Heart right ventricle (tissue), 16 donors: ENCODE results near the gene PSMA4. TPM values are rescaled to one million over a fixed set of nuclear protein-coding genes. Genes with fewer than 3 reads are reported as not detected.

Experiments
- ATAC-seq, 8 donors: fragments of 200-7000 bp; cut with Tn5 transposase; one replicate each; pipeline ENCODE4 v1.9.1; 2020; ENCODE audit warnings: mild to moderate bottlenecking in 8 of 8, moderate library complexity in 8 of 8, moderate number of reproducible peaks in 1 of 8
- DNase-seq, 2 donors: peaks; one replicate each; pipeline ENCODE4 v3.0.0-alpha.2; 2020
- H3K27ac ChIP-seq, 10 donors: fragments of 200-600 bp; sonication (generic) in 2 of 10; one replicate each; pipeline versions ENCODE4 v1.5.0 to v1.8.0; 2020 to 2022; ENCODE audit warnings: mild to moderate bottlenecking in 3 of 10
- H3K27me3 ChIP-seq, 7 donors: fragments of 200-600 bp; one replicate each; pipeline ENCODE4 v1.8.0; 2021 to 2022; ENCODE audit warnings: mild to moderate bottlenecking in 2 of 7
- H3K36me3 ChIP-seq, 9 donors: fragments of 200-600 bp; sonication (generic) in 1 of 9; one replicate each; pipeline versions ENCODE4 v1.5.0 to v1.8.0; 2020 to 2022; ENCODE audit warnings: mild to moderate bottlenecking in 2 of 9
- H3K4me1 ChIP-seq, 9 donors: fragments of 200-600 bp; sonication (generic) in 1 of 9; one replicate each; pipeline versions ENCODE4 v1.5.0 to v1.8.0; 2020 to 2022; ENCODE audit warnings: mild to moderate bottlenecking in 4 of 9
- H3K4me3 ChIP-seq, 10 donors: fragments of 200-600 bp; sonication (generic) in 2 of 10; one replicate each; pipeline versions ENCODE4 v1.5.0 to v1.8.0; 2020 to 2022; ENCODE audit warnings: mild to moderate bottlenecking in 7 of 10, moderate library complexity in 2 of 10
- H3K9me3 ChIP-seq, 11 donors: fragments of 200-600 bp in 10 of 11; sonication (generic) in 2 of 11; one replicate each; pipeline versions ENCODE4 v1.5.0 to v1.8.0; 2013 to 2022; ENCODE audit warnings: mild to moderate bottlenecking in 2 of 11, control low read depth in 1 of 11, moderate library complexity in 1 of 11
- WGBS, 2 donors: extraction: QIAGEN DNeasy Blood & Tissue Kit; methylation state at CpG; one replicate each; pipeline ENCODE4 v1.1.7; 2013; ENCODE audit warnings: inconsistent platforms in 1 of 2; 5-methylcytosine and 5-hydroxymethylcytosine counted together
- intact Hi-C, 10 donors: fragments of 100-400 bp; cut with DNase I; formaldehyde crosslinking; loops; one replicate each; pipeline versions ENCODE4 v1.11.1 to v1.14.2; 2022
- long read RNA-seq, 3 donors: library from polyadenylated mRNA; unstranded; transcript quantifications; one replicate each; pipeline ENCODE4 v2.0.0, GENCODE V29; 2020 to 2021
- polyA plus RNA-seq, 2 donors: library from polyadenylated mRNA; stranded (reverse); fragments of 200-250 nt; gene quantifications; one replicate each; pipeline ENCODE4 v1.2.3, GENCODE V29; 2013
- total RNA-seq, 10 donors: library from RNA; stranded (reverse); fragmentation: NEBNext Ultra II Directional in 3 of 10; extraction: Animal tissue kit (Norgen Biotek cat#: 25700) in 3 of 10; gene quantifications; one replicate each; pipeline versions ENCODE4 v1.2.1 to v1.2.4, GENCODE V29; 2021 to 2023
- TF ChIP-seq, protein P1 (sequence below), 9 donors: fragments of 200-600 bp; sonication (generic) in 2 of 9; IDR thresholded peaks; one replicate each; pipeline versions ENCODE4 v1.5.0 to v1.8.0; 2021 to 2022; ENCODE audit warnings: antibody characterized with exemption in 9 of 9, mild to moderate bottlenecking in 5 of 9, moderate library complexity in 1 of 9
- donor health status: Arrhythmogenic right ventricular cardiomyopathy.
- donor health status: ischemic (EF 13 %, LVEDD 7.1; RV severe dilation, severe dysfunction).
- donor health status: healthy with polysubstance abuse.
- donor health status: DM: no; HTN: yes; CAD: no.
- donor health status: DM: no; HTN: no; CAD: no.
- donor health status: ischemic (EF 25% LVEDD 6.9; RV normal size, moderate dysfunction).
- donor health status: ischemic (EF 25% LVEDD 5.7; RV mildly dilated, moderate dysfunction).
- donor health status: healthy.
- donor health status: DM: yes; HTN: yes; CAD: no.
- donor health status: Ischemic cardiomyopathy.
- donor health status: ischemic (EF 35%, LVEDD 5.7; RV mildly dilated, moderate dysfunction).
- donor health status: nonischemic (EF 11% LVEDD 7.7; RV severe dilation, severe dysfunction).
- donor health status: DM: yes; HTN: yes; CAD: no.
- donor health status: PGD.
- donor health status: ischemic (EF 29% LVEDD 5.4; RV normal size, mild dysfunction).
- donor health status: nonischemic (EF 23%, LVEDD 6.1; RV moderate dilation, normal function).

The PSMA4 gene
- total RNA-seq (100 to 1,000 TPM in 9 of 10 donors, 10 to 100 TPM in 1; 89.4 to 133 (median 113) TPM), polyA plus RNA-seq (100 to 1,000 TPM; 155 to 185 TPM)
- long read RNA-seq, donor 1, full-length matches to known transcripts = 36 of 57 reads
- long read RNA-seq, donor 1, partial matches to known transcripts = 15 of 57 reads
- long read RNA-seq, donor 1, other reads (novel, unspliced or antisense) = 6 of 57 reads
- long read RNA-seq, donor 2, full-length matches to known transcripts = 40 of 75 reads
- long read RNA-seq, donor 2, partial matches to known transcripts = 28 of 75 reads
- long read RNA-seq, donor 2, other reads (novel, unspliced or antisense) = 7 of 75 reads
- long read RNA-seq, donor 3, full-length matches to known transcripts = 29 of 49 reads
- long read RNA-seq, donor 3, partial matches to known transcripts = 7 of 49 reads
- long read RNA-seq, donor 3, other reads (novel, unspliced or antisense) = 13 of 49 reads

- ATAC-seq (peak; percentile 95 to 98 (median 96)), DNase-seq (peak; percentile 93 to 94)
- TF ChIP-seq, protein P1, sequence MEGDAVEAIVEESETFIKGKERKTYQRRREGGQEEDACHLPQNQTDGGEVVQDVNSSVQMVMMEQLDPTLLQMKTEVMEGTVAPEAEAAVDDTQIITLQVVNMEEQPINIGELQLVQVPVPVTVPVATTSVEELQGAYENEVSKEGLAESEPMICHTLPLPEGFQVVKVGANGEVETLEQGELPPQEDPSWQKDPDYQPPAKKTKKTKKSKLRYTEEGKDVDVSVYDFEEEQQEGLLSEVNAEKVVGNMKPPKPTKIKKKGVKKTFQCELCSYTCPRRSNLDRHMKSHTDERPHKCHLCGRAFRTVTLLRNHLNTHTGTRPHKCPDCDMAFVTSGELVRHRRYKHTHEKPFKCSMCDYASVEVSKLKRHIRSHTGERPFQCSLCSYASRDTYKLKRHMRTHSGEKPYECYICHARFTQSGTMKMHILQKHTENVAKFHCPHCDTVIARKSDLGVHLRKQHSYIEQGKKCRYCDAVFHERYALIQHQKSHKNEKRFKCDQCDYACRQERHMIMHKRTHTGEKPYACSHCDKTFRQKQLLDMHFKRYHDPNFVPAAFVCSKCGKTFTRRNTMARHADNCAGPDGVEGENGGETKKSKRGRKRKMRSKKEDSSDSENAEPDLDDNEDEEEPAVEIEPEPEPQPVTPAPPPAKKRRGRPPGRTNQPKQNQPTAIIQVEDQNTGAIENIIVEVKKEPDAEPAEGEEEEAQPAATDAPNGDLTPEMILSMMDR (IDR thresholded peaks at IDR 0.05) = peak in 8 of 9 donors; percentile 18 to 68 (median 40)
- H3K27me3 ChIP-seq = no peaks in the 10 kb centered on the region
- peaks cover 5 to 44% (median 23%) of the 10 kb centered on the region in 9 donors for H3K4me1 ChIP-seq
- intact Hi-C loops = loop anchor here in 1 of 10 donors (5.0 kb wide), 1 partner anchor 103 kb away; the partner anchor contains the start of gene IREB2
- peaks cover 0 to 37% (median 26%) of the 10 kb centered on the region in 9 donors for H3K36me3 ChIP-seq
- WGBS, 2 donors = 1% methylated on average over 56 of the region's 56 CpGs
- H3K4me3 ChIP-seq = peak within 1 kb of the TSS; percentile 65 to 94 (median 81)
- H3K27ac ChIP-seq = peak within 1 kb of the TSS; percentile 90 to 97 (median 96)
- H3K9me3 ChIP-seq = no peaks in the 10 kb centered on the region
Observed at GRCh38 chr15:78540141-78540870, at the start of gene PSMA4. Gene PSMA4, plus strand, starts transcription at chr15:78540444. Its CDS starts 1,484 bp downstream, at chr15:78541928.

- DNase-seq = no peak
- Histone ChIP-seq H3K4me1 (peaks cover 0 to 4% (median 0%) of the 10 kb centered on the region in 9 donors), H3K4me3 (no peak overlapping the region), H3K9me3 (no peaks in the 10 kb centered on the region), H3K27me3 (no peaks in the 10 kb centered on the region), H3K27ac (no peak overlapping the region), H3K36me3 (peaks cover 0 to 100% (median 60%) of the 10 kb centered on the region in 9 donors)
- intact Hi-C loops = no loop called here
- no peak for ATAC-seq
- TF ChIP-seq, protein P1 (IDR thresholded peaks at IDR 0.05) = no peak
- WGBS, 2 donors = 89 to 93% methylated on average over 1 of the region's 1 CpG
Observed at GRCh38 chr15:78492872-78493271, 47.4 kb upstream of the PSMA4 start.

DNA sequence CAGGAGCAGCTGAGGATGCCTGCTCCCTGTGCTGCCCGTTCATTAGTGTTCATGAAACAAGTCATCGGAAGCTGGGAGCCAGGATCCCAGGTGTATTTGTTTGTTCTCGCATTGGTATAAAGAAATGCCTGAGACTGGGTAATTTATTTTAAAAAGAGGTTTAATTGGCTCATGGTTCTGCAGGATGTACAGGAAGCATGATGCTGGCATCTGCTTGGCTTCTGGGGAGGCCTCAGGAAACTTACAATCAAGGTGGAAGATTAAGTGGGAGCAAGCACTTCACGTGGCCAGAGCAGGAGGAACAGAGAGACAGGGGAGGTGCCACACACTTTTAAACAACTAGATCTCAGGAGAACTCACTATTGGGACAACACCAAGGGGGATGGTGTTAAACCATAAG lies 38.4 kb upstream of the PSMA4 start:
- ATAC-seq (no peak), DNase-seq (no peak)
- peaks cover 0 to 6% (median 0%) of the 10 kb centered on the region in 11 donors for H3K9me3 ChIP-seq
- no peak overlapping the region for H3K27ac ChIP-seq
- H3K27me3 ChIP-seq = peaks cover 0 to 2% (median 0%) of the 10 kb centered on the region in 7 donors
- TF ChIP-seq, protein P1 (IDR thresholded peaks at IDR 0.05) = no peak
- peaks cover 0 to 5% (median 3%) of the 10 kb centered on the region in 9 donors for H3K4me1 ChIP-seq
- no peak overlapping the region for H3K4me3 ChIP-seq
- peaks cover 0 to 55% (median 13%) of the 10 kb centered on the region in 9 donors for H3K36me3 ChIP-seq
- WGBS, 2 donors = 97 to 98% methylated on average over 4 of the region's 4 CpGs
- intact Hi-C loops = loop anchor here in 1 of 10 donors (10.0 kb wide), 2 partner anchors 57 to 197 kb away; no protein-coding TSS in a partner anchor

GRCh38 chr15:78502641-78503040 lies 37.6 kb upstream of the PSMA4 start:
- intact Hi-C loops = loop anchor here in 1 of 10 donors (10.0 kb wide), 2 partner anchors 58 to 198 kb away; no protein-coding TSS in a partner anchor
- Histone ChIP-seq H3K27ac (no peak overlapping the region), H3K27me3 (peaks cover 0 to 8% (median 0%) of the 10 kb centered on the region in 7 donors), H3K36me3 (peaks cover 0 to 48% (median 10%) of the 10 kb centered on the region in 9 donors), H3K9me3 (peaks cover 0 to 6% (median 0%) of the 10 kb centered on the region in 11 donors), H3K4me1 (peaks cover 0 to 7% (median 4%) of the 10 kb centered on the region in 9 donors), H3K4me3 (no peak overlapping the region)
- WGBS, 2 donors = 98% methylated on average over 2 of the region's 2 CpGs
- ATAC-seq (no peak), DNase-seq (no peak)
- TF ChIP-seq, protein P1 (IDR thresholded peaks at IDR 0.05) = no peak
